IPS DF 19.7 (cell line): Measurements from ENCODE around the gene PCDH9.
"Not testable (repeated sequence)": the region's sequence is repeated elsewhere in the genome, so short reads cannot be mapped to it uniquely, and the experiment has no call there.

ENCODE experiments used
- DNase-seq: peaks from one replicate; pipeline ENCODE4 v3.0.0-alpha.2; 2013; ENCODE audit warnings: low read depth, low spot score

The PCDH9 gene

GRCh38 chr13:66914155-66914554 is 316.0 kb downstream of the PCDH9 start:
- DNase-seq = no peak

- DNase-seq = no peak
Observed at GRCh38 chr13:66911411-66911939, 318.7 kb downstream of the PCDH9 start.

DNA sequence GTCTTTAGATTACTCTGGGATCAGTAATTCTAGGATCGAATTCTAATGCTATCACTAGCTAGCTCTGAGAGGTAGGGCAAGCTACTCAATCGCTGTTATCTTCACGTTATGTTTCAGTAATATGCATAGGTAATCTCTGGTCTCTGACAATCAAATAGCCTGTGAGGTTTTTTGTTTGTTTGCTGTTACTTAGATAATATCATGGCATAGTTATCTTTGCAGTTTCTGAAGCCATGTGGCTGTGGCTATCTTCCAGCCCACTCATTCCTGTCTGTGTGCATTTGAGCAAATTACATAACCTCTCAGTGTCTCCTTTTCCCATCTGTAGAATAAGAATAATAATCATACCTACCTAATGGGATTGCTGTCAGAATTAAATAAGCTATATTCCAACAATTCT is 330.2 kb downstream of the PCDH9 start:
- DNase-seq = no peak

DNA sequence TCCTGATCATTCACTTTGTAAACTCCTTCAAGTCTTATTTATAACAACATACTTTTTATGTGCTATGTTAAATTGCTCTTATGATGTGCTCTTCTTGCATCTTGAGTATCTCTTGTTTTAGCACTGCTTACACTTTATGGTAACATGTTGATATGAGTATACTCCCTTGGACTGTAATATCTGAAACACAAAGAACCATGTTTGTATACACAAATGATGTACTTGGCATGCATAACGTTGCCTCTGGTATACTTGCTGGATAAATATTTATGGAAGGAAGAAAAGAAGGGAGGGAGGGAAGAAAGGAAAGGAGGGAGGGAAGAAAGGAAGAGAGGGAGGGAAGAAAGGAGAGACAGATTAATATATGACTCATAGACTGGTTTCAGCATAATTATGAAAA is 333.2 kb downstream of the PCDH9 start:
- no peak for DNase-seq

GRCh38 chr13:66895780-66896179 is 334.4 kb downstream of the PCDH9 start:
- DNase-seq = no peak

DNA sequence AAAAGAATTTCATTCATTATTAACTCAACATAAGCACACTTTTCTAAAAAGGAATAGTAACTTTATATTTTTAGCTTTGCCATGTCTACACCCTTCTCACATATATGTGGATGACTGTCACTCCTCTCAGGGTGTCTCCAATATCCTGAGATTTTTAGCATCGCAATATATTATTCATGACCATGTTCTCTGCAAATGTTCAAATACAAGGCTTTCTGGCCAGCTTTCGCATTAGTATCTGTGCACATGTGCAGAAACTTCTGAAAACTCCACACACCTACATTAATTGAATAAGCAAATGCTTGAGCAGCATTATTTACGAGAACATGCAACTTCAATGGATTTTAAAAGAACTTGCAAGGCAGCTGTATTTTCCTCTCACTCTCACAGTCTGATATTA is 334.8 kb downstream of the PCDH9 start:
- DNase-seq = no peak

DNA sequence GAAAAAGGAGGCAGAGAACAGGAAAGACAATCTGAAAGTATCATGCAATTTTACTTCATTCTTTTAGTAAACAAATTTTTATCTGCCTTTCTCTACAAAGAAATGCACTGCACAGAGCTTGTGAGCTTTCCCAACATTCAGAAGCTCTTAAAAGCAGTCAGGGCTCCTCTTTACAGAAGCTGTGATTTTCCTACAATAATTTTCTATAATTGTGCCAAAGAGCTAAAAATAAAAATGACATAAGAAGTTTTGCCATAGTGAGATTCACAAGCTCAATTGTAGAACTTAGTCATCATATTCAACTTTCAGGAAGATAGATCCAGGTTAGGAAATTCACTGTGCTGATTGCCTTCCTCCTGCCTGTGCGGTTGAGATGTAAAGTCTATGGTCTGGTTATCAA is 341.4 kb downstream of the PCDH9 start:
- DNase-seq = no peak

- no peak for DNase-seq
Observed at GRCh38 chr13:66887088-66887487, 343.0 kb downstream of the PCDH9 start.

- DNase-seq = no peak
Observed at GRCh38 chr13:66886264-66886663, 343.9 kb downstream of the PCDH9 start.

GRCh38 chr13:66881170-66881569 is 349.0 kb downstream of the PCDH9 start:
- not testable (repeated sequence) for DNase-seq

DNA sequence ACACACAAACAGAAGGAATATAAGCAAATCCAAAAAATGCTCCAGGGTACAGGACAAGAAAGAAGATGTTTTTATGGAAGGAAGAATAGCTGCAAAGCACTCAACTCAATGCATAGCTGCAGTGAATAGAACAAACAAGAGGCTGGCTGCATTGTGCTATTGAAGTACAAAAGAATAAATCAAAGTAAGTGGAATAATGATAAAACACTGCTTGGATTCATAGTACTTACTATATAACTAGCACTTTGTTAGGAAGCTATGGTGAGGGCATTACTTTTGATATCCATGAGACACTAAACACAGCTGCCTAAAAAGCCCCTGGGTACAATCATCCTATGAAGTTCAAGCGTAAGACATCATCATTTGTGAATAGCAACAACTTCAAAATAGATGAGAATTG is 350.1 kb downstream of the PCDH9 start:
- DNase-seq = no peak

- no peak for DNase-seq
Observed at GRCh38 chr13:66875264-66875663, 354.9 kb downstream of the PCDH9 start.

DNA sequence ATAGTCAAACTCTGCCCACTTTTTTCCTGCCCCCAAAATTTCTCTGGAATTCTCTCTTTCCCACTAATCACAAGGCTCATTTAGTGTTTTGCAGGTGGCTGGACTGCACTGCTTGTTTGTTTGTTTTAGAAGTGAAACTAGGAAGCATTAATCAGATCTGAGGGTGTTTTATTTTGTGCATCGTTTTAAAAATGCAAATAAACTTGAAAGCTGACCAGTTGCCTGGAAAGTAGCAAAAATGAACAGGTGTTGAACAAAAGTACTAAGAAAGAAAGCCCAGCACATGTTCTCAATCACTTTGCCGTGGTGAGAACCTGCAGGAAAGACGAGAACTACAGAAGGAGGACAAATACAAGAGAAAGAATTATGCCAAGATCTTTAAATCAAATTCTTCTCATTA is 365.5 kb downstream of the PCDH9 start:
- DNase-seq = no peak

GRCh38 chr13:66860878-66861417 is 369.2 kb downstream of the PCDH9 start:
- DNase-seq = no peak

- no peak for DNase-seq
Observed at GRCh38 chr13:66859934-66860877, 369.9 kb downstream of the PCDH9 start.

- DNase-seq = no peak
Observed at GRCh38 chr13:66859078-66859477, 371.1 kb downstream of the PCDH9 start.

DNA sequence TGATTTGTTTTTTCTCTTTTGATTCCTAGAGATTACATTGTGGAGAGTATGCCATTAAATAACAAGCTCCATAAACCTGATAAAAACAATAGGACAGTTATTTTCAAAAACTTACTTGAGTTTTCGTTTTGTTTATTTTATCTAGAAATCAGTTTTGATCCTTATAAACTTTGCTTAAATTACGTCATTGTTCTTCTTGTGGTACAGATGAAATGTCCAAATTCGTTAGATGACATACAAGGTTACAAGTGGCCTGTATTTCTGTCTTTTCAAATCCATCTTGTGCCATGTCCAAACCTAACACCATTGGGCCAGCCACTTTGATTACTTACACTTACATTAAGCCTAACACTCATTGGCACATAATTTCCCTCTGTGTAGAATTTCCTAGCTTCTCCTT is 372.0 kb downstream of the PCDH9 start:
- DNase-seq = no peak

DNA sequence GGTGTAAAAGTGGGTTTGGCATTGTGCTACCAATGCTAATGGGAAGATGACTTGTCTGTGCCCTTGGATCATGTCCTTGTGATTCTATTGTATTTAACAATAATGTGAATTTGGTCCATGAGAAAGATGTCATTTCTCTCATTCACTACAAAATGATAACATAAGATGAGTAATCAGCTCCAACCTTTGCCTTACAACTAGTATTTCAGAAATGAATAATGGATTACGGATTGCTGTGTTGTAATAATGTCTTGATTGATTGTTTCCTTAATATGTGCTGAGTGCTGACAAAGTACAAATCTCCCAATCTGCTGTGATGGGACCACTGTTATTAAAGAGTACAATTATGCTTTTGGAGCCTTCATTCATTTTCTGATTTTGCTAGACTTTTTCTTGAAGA is 375.0 kb downstream of the PCDH9 start:
- no peak for DNase-seq

DNA sequence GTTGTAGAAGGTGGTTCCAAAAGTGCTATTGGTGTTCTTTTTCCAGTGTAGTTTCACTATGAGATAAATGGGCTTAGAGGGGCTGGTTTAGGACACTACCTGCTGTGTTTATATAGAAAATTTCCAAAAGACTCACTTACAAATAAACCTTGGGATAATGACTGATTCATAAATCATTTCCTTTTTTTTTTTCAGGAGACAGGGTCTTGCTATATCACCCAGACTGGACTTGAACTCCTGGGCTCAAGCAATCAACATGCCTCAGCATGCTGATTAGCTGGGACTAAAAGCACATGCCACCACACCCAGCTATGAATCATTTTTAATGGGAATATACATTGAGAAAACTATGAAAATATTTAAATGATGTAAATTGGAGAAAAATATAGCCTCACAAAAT is 376.6 kb downstream of the PCDH9 start:
- no peak for DNase-seq

DNA sequence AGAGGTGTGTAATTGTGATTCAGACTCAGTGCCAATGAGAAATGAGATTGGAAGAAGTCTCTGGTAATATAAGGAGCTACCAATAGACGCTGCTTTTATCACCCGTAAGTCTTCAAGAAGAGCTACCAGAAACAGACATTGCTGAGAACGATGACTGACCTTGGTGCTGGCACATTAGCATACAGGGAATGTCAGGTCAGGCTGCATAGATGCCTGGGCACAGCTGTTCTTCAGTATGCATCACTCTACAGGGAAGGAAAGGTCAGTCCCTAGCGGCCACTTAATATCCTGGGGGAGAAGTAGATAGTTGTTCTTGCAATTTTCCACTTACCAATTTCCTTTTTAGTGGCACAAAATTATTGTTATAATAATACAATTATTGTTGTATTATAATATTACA is 380.4 kb downstream of the PCDH9 start:
- peak; percentile 15 for DNase-seq

- DNase-seq = no peak
Observed at GRCh38 chr13:66847541-66847940, 382.6 kb downstream of the PCDH9 start.

DNA sequence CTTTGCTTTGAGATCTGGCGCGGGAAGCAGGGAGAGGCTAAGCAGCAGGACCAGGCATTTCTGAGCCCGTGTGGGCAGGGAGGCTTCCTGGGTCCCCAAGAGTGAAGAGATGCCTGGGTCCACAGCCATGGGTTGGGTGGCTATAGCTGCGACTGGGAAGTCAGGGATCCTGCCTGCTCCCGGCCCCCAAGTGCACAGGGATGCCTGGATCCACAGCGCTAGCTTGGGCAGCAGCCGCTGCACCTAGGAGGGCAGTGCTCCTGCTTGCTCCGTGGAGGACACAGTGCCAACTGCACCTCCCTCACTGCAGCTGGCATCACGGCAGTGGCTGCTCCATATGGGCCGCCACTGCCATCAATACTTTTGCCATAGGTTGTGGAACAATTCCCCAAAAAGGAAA is 384.7 kb downstream of the PCDH9 start:
- DNase-seq = no peak

DNA sequence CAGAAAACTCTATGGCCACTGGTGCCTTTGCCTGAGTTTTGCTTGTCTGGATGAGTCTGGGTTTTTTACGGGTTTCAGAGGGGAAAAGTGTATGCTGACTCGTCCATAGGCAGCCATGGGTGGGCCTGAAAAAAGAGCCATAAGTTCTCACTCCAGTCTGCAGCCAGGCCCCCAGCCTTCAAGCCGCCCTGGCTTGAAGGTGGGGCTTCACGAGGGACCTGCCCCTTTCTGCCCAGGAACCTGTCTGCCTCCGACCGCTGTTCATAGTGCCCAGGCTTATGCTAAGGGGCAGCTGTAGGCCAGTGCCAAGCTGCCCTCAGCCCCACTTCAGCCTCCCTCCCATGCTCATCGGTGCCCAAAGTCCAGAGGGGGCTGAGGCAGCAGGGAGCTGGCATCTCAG is 385.2 kb downstream of the PCDH9 start:
- no peak for DNase-seq
